ENCODE data around the gene AHCYL2.
"Not testable (repeated sequence)": the region's sequence is repeated elsewhere in the genome, so short reads cannot be mapped to it uniquely, and the experiment has no call there.

AHCYL2 gene

DNA sequence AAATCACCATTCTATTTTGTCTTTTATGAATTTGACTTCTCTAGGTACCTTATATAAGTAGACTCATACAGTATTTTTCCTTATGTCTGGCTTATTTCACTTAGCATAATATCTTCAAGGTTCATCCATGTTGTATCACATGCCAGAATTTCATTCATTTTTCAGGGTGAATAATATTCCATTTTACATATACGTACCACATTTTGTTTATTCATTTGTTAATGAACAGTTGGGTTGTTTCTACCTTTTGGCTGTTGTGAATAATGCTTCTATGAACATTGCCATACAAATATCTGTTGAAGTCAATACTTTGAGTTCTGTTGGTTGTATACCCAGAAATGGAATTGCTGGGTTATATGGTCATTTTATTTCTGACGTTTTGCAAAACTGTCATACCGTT is 20.7 kb downstream of the AHCYL2 start:
- no peak for DNase-seq

DNA sequence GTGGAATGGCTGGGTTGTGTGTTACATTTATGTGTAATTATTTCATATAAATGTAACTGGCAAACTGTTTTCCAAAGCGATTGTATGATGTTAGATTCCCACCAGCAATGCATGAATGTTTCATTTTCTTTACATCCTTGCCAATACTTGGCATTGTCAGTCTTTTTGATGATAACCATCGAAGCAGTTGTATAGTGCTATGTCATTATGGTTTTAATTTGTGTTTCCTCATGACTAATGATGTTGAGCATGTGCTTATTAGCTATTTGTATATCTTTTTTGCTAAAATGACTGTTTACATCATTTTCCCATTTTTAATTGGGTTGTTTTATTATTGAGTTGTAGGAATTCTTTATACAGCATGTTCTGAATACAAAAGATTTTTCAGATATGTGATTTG is 22.3 kb downstream of the AHCYL2 start:
- DNase-seq: no peak

DNA sequence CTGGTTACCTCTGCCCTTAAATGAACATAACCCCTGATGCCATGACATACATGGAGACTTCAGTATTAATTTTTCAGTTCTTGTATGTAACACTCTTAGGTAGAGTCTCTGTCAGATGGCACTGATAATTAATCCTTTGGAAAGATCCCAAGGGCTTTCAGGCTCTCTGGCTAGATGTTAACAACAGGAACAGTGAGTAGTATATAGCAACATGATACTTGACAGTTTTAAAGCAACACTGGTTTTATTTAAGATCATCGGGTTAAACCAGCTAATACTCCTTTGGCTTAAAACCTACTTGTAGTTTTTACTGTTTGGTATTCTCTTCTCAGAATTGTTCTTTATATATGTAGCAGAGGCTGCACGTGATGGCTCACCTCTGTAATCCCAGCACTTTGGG is 27.3 kb downstream of the AHCYL2 start:
- no peak for DNase-seq

DNA sequence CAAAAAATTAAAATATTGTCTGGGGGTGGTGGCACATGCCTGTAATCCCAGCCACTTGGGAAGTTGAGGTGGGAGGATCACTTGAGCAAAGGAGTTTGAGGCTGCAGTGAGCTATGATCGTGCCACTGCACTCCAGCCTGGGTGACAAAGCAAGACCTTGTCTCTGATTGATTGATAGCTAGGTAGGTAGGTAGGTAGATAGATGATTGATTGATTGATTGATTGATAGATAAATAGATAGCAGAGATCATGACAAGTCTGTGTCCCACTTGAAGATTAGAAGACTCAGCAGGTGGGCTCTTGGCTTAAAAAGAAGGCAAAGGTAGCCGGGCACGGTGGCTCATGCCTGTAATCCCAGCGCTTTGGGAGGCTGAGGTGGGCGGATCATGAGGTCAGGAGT is 27.8 kb downstream of the AHCYL2 start:
- not testable (repeated sequence) for DNase-seq

DNA sequence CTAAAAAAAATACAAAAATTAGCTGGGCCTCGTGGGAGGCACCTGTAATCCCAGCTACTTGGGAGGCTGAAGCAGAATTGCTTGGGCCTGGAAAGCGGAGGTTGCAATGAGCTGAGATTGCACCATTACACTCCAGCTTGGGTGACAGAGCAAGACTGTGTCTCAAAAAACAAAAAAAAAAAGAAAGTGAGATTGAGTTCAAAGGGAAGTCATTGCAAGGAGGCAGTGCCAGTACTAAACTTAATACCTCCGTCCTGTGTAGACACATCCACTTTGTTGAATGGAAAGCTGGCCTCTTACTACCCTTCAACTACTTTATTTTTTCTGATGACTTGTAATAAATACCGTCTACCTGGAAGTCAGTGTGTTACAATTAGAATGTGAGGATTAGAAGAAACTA is 31.0 kb downstream of the AHCYL2 start:
- DNase-seq: no peak

DNA sequence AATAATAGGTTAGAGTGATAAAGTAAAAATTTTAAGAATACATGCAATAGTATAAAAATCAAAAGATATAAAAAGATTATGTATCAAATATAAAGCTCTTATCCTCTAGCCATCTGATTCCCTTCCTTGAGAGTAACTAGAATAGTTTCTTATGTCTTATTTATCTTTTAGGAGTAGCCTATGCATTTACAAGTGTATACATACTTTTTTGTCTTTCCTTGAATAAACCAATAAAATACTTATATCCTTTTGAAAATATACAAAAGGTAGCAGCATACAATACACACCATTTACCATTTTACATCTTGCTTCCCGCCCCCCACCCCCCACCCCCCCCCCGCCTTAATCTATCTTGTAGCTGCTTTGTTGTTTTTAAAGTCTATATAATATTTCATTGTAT is 31.4 kb downstream of the AHCYL2 start:
- no peak for DNase-seq

DNA sequence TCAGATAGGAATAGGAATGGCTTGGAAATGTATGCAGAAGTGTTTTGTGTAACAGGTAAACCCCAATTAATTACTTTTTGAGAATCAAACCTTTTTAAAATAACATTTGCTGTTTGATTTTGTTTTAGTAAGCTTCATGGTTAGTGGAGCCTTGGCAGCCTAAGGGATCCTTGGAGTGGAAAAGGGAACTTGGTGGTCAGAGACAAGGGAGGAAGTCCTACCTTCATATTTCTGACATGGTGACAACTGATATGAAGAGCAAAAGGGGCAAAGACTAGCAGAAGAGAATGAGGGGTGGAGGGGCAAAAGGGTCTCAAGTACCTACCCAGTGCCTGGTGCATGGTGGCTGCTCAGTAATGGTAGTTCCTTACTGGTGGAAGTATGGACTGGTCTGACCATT is 32.3 kb downstream of the AHCYL2 start:
- no peak for DNase-seq

DNA sequence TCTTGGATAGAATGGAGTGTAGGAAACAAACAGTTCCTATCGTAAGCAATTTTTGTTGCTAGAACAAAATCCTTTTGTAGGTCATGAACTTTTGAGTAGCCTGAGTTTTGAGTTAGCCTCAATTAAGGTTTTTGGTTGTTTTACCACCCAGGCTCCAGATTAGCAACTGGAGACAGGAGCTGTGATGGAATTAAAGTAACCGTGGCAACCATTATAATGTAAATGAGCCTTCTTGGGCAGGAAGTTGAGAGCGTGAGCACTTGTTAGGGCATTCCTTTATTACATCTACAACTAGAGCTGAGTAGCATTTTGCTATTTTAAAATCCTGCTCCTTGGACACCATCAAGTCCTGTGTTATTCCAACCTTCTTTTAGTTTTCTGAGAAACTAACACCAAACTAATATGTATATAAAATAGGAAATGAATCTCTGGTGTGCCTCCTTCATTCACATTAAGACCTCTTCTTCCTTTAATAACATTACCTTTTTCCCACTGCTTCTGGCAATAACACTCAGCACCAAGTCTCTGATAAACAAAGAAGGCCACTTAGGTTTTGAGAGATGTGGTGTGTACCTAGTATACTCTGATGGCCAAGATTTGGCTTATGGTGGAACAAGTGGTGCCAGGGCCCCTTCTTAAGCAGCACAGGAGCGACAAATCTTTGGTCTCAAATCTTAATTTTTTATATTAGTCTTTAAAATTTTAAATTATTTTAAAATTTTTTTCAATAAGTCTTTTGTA is 34.0 kb downstream of the AHCYL2 start:
- DNase-seq: no peak

DNA sequence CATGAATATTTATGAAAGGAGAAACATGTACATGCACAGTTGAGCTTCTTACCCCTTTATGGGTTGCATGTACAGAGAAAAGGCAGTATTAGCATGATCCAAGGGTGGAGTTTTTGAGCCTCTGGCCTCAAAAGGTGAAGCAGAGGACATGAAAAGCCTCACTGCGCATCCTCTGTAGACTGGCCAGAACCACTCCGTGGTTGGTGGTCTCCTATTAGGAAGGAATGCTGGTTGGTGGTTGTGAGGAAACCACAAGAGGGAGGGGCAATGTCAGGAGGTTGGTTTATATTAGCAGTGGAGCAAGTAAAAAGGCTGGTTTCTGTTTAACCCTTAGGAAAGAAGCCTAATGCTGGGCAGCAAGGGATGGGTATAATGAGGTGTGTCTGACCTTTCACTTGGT is 37.5 kb downstream of the AHCYL2 start:
- DNase-seq: no peak

DNA sequence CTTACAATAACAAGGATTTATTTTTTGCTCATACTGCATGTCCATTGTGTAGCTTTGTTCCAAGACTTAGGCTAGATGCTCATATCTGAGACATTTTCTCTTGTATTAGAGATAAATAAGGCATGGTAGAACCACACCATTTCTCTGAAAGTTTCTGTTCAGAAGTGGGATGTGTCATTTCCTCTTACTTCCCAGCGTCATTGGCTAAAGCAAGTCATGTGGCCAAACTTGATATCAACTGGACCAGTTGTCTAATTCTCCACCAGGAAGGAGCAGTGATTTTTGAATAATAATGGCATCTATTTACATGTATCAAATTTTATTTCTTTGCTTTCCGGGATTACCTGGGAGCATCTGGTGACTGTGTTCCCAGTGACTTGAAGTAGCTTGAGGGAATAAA is 38.3 kb downstream of the AHCYL2 start:
- no peak for DNase-seq

DNA sequence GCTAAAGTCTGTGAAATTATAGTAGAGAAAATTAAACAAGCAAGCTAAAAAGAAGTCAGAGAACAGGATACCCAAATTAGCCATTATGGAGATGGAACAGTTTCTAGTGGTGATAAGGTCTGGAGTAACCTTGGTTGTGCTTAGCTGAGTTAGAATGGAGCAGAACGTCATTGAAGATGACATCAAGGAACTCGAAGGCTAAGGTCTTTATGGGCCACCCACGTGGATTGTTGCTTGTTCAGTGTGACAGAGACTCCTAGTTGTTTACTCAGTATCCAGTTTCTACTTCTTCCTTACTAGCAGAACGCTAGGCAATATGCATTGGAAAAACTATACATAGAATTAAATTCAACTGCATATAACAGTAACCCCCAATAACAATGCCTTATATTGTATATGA is 39.7 kb downstream of the AHCYL2 start:
- no peak for DNase-seq

DNA sequence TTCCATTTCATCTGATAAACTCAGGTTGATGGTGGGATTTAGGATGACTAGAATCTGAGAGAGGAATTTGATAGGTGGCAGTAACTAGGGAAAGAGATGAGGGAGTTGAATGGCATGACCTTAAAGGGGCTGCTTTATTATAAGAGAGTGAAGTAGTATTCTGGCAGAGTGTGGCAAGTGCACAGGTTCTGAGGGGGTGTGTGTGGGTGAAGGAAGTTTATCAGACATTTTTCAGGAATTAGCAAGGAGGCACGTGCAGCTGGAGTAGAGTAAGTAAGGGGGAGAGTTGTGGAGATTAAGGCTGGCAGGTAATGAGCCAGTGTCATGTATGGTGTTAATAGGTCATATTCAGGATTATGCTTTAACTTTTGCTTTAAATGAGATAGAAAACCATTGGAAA is 40.5 kb downstream of the AHCYL2 start:
- no peak for DNase-seq

DNA sequence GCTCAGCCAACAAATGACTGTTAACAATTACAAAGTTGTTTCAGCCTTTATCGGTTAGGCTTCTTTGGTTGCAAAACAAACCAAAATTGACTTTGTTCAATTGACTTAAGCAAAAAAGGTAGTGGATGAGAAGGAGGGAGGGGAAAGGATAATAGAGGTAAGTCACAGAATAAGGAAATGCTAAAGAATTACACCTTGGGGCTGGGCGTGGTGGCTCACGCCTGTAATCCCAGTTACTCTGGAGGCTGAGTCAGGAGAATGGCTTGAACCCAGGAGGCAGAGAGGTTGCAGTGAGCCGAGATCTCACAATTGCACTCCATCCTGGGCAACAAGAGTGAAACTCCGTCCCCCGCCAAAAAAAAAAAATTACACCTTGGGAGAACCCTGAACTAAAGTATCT is 41.4 kb downstream of the AHCYL2 start:
- no peak for DNase-seq

DNA sequence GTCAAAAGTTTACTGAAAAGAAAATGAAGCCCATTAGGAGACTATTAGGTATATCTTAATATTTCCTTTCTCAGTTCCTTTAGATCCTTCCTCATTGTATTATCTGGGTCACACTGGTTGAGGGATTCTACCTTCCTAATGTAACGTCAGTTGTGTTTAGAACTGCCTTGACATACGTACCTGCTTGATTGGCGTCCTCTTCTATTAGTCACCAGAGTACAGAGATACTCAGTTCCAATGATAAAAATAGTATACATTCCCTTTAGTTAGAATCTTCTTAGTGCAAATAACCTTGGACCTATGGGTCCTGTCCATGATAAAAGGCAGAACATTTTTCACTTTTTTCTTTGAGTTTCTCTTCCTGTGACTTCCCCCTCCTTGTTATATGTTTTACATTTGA is 45.2 kb downstream of the AHCYL2 start:
- DNase-seq: no peak

DNA sequence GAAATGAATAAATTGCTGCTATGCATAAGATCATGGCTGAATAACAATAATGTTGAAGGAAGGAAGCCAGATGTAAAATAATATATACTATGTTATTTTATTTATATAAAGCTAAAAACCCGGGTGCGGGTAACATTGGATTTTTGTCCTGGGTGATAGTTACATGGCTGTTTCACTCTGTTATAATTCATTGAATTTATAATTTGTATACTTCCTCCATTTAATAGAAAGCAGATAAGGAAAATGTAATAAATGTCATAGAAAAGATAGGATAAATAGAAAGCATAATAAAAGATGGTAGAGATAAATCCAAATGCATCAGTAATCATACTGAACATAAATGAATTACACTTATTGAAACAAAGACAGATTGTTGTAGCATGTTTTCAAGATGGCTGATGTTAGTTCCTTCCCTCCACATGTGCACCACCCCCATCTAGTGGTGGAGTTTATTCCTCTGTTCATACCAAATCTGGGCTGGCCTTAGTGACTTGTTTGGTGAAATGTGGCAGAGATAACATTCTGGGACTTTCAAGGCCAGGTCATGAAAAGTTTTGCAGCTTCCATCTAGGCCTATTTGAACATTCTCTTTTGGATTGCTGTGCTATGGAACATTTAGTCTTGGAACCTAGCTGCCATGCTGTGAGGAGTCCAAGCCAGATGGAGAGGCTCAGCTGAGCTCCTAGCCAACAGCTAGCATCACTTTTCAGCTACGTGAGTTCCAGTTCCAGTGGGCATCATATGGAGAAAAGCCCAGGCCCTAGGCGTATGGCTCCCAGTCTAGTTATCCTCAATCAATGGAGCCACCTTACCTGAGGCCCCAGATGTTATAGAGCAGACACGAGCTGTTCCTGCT is 46.9 kb downstream of the AHCYL2 start:
- DNase-seq: no peak

DNA sequence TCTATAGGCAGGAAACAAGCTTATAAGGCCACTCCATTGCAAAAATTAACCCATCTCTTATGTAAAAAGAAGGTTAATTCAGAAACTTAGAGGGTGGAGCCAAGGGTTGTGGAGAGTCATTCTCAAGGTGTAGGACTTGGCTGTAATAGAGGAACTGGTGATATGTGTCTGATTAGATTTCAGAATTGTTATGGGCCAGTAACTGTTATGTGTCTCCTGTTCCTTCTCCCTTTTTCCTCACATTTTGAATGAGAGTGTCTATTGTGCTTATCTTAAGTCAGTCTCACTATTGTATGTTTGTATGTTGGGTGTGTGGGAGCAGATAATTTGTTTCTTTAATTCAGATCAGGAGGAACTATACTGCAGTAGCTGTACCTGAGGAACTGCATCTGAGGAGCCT is 49.1 kb downstream of the AHCYL2 start:
- no peak for DNase-seq

DNA sequence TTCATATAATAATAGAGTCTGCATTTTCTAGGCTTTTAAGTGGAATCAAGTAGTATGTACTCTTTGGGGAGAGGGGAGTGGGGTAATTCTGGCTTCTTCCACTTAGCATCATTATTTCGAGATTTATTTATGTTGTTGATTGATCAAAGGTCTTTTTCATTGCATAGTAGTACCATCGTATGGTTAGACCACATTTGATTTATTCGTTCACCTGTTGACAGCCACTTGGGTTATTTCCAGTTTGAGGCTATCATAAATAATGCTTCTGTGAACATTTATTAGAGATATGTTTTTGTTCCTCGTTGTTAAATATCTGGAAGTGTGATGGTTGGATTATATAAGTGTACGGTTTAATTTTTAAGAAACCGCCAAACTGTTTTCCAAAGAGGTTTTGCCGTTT is 52.8 kb downstream of the AHCYL2 start:
- no peak for DNase-seq

DNA sequence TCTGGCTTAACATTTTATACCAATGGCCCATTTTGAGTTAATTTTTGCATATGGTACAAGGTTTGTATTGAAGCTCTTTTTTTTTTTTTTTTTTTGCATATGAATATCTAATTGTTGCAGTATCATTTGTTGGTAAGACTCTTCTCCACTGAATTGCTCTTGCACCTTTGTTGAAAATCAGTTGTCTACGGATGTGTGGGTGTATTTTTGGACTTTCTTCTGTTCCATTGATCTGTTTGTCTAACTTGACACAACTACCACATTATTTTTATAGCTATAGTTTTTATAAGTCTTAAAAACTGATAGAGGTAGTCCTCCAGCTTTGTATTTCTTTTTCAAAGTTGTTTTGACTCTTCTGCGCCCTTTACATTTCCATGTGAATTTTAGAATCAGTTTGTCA is 53.9 kb downstream of the AHCYL2 start:
- DNase-seq: no peak

DNA sequence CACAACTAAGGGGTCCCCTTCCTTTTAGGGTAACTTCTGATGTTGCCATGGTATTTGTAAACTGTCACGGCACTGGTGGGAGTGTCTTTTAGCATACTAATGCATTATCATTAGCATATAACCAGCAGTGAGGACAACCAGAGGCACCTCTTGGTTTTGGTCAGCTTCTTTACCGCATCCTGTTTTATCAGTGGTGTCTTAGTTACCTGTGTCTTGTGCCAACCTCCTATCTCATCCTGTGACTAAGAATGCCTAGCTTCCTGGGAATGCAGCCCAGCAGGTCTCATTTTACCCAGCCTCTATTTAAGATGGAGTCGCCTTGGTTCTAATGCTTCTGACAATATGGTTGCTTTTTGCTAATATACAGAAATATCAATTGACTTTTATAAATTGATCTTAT is 54.9 kb downstream of the AHCYL2 start:
- DNase-seq: no peak

DNA sequence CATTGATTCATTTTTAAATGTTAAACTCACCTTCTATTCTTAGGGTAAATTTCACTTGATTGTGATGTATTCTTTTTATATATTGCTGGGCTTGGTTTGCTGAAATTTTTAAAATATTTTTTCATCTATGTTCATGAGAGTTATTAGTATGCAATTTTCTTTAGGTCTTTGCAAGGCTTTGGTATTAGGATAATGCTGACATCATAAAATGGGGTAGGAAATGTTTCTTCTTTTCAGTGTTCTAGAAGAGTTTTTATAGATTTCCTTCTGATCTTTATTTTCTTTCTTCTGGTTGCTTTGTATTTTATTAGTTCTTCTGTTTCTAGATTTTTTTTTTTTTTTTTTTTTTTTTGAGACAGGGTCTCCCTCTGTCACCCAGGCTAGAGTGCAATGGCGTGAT is 56.3 kb downstream of the AHCYL2 start:
- DNase-seq: no peak

DNA sequence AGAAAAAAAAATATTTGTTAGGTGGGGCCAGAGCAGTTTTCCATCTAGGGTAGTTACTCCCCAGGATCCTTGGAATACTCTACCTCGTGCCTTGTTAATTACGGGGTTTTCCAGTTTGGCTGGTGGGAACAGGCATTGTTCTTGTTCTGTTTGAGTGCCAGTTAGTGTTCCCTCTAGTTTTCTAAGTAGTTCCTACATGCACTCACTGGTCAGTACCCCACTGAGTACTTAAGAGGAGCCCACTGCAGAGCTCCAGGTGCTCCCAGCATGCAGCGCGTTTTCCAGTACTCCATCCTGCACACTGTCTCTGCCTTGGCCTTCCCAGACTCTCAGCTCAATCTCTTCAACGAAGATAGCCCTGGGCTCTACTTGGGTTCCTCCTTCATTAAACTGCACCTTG is 58.0 kb downstream of the AHCYL2 start:
- DNase-seq: no peak

DNA sequence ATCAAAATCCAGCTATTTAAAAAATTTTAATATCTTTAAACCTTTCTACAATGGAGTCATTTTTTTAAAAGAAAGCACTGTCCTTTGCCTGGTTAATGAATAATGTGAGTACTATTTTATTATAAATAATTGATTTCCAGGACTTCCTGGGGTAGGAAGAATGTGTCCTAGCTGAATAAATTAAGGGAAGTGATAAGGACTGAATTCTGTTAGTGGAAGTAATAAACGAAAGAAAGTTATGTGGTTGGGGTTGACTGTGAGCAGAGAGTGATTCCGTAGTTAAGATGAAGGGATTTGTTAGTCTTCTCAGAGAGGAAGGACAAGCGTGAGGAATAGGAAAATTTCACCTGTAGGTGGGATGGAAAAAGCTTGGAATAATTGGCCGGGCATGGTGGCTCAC is 59.1 kb downstream of the AHCYL2 start:
- DNase-seq: no peak

DNA sequence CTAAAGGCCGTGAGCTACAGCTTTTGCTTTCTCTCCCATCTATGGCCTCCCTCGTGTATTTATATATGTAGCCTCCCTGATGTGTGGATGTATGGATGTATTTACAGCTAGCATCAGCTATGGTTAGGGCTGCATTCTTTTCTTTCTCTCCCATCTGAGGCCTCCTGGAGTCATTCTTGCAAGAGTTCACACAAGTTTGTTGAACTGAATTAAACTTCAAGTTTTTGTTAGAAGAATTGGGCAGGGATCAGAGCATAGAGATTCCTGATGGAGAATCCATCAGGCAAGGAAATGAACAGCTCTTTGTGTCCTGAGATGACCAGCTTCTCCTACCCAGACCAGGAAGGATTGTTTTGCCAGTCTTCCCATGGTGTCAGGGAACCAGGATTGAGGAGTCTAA is 60.3 kb downstream of the AHCYL2 start:
- no peak for DNase-seq

DNA sequence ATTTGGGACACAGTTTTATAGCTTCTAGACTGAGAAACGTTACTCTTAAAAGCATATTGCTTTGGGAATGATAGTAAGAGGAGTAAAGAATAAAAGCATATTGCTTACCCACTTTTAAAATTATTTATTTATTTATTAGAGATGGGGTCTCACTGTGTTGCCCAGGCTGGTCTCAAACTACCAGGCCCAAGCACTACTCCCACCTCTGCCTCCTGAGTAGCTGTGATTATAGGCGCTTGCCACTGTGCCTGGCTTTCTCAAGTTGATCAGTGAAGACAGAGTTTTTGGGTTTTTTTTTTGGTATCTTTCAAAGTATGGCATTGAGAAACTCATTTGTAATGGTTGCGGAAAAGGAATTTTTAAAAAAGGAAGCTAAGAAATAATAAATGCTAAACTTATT is 68.0 kb downstream of the AHCYL2 start:
- DNase-seq: no peak

DNA sequence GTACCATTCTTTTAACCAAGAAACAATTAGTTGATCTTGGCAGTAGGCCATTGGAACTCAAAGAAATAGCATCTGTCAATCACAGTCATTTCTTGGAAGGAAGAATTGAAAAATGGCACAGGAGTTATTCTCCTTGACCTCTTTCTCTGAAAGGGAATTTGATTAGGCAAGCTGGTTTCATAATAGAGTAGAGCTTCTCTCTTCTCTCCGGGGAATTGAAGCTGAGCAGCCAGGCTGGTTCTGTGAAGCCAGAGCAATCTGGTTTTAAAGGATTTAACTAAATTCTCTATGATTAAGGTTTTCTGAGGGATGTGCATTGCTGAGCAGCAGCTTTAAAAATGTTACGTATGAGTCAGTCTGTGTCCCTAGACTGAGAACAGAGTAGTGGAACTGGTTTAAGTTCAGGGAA is 70.2 kb downstream of the AHCYL2 start:
- no peak for DNase-seq

Measured in NCI-H1930 (cell line).